WTC11 (cell line): ENCODE measurements around the gene DLX2. TPM values are rescaled to one million over a fixed set of nuclear protein-coding genes. Genes with fewer than 3 reads are reported as not detected.

Source experiments
- ATAC-seq: fragments of 200-7000 bp; cut with Tn5 transposase; 2 replicates; pipeline ENCODE4 v1.10.0; 2021; ENCODE audit warnings: mild to moderate bottlenecking, moderate library complexity
- CTCF ChIA-PET: fragments of 300-600 bp; sonication (Branson Sonifier 250); formaldehyde crosslinking; loops from one replicate; lab custom pipeline; 2021; ENCODE audit warnings: antibody characterized with exemption; lab: Charles Lee
- POLR2A ChIA-PET: fragments of 350-600 bp; sonication (Branson Sonifier 250); formaldehyde crosslinking; loops from one replicate; lab custom pipeline; 2021; ENCODE audit warnings: antibody characterized with exemption; lab: Charles Lee
- DNase-seq: peaks from one replicate; pipeline ENCODE4 v3.0.0; 2021; ENCODE audit warnings: low spot score
- H3K27ac Mint-ChIP-seq: 2 replicates; pipeline ENCODE4 v1.8.0; 2021; ENCODE audit warnings: mixed read lengths
- H3K27me3 Mint-ChIP-seq: 2 replicates; pipeline ENCODE4 v1.8.0; 2021; ENCODE audit warnings: low read depth, mild to moderate bottlenecking, moderate library complexity, mixed read lengths
- H3K36me3 Mint-ChIP-seq: 2 replicates; pipeline ENCODE4 v1.8.0; 2021; ENCODE audit warnings: mixed read lengths
- H3K4me1 Mint-ChIP-seq: 2 replicates; pipeline ENCODE4 v1.8.0; 2022; ENCODE audit warnings: mixed read lengths
- H3K4me3 Mint-ChIP-seq: 2 replicates; pipeline ENCODE4 v1.8.0; 2021; ENCODE audit warnings: mild to moderate bottlenecking, moderate library complexity, mixed read lengths
- H3K9me3 Mint-ChIP-seq: 2 replicates; pipeline ENCODE4 v1.8.0; 2021; ENCODE audit warnings: mixed read lengths
- AFF4 ChIP-seq: sonication (generic); formaldehyde crosslinking; IDR thresholded peaks from 2 replicates; pipeline ENCODE4 v1.8.1; 2023; ENCODE audit warnings: mild to moderate bottlenecking, missing genetic modification reagents, borderline replicate concordance
- CTCF ChIP-seq: fragments of 200-600 bp; IDR thresholded peaks from 2 replicates; pipeline ENCODE4 v1.8.0; 2022; ENCODE audit warnings: antibody characterized with exemption
- ETV6 ChIP-seq: sonication (generic); formaldehyde crosslinking; IDR thresholded peaks from 2 replicates; pipeline ENCODE4 v1.8.1; 2022; ENCODE audit warnings: mild to moderate bottlenecking, missing genetic modification reagents
- FOXP1 ChIP-seq: sonication (generic); formaldehyde crosslinking; IDR thresholded peaks from 2 replicates; pipeline ENCODE4 v1.8.0; 2022; ENCODE audit warnings: missing genetic modification reagents, mild to moderate bottlenecking, moderate library complexity, borderline replicate concordance
- GABPB1 ChIP-seq: sonication (generic); formaldehyde crosslinking; IDR thresholded peaks from 2 replicates; pipeline ENCODE4 v1.8.1; 2023; ENCODE audit warnings: mild to moderate bottlenecking, missing genetic modification reagents
- HMGA2 ChIP-seq: fragments of 250-450 bp; sonication (Bioruptor Pico); IDR thresholded peaks from 2 replicates; pipeline ENCODE4 v1.4.0; 2021; ENCODE audit warnings: mild to moderate bottlenecking, moderate library complexity
- IRF2 ChIP-seq: sonication (generic); formaldehyde crosslinking; IDR thresholded peaks from 2 replicates; pipeline ENCODE4 v1.8.0; 2022; ENCODE audit warnings: low read depth, missing genetic modification reagents, borderline replicate concordance
- MAX ChIP-seq: sonication (generic); formaldehyde crosslinking; IDR thresholded peaks from 2 replicates; pipeline ENCODE4 v1.8.0; 2022; ENCODE audit warnings: mild to moderate bottlenecking, missing genetic modification reagents
- NFYB ChIP-seq: sonication (generic); formaldehyde crosslinking; conservative IDR thresholded peaks from 2 replicates; pipeline ENCODE4 v1.8.0; 2022; ENCODE audit warnings: low read depth, missing genetic modification reagents
- RORB ChIP-seq: fragments of 250-450 bp; sonication (Bioruptor Pico); IDR thresholded peaks from 2 replicates; pipeline ENCODE4 v1.9.0; 2021; ENCODE audit warnings: mild to moderate bottlenecking
- SMAD3 ChIP-seq: sonication (generic); formaldehyde crosslinking; IDR thresholded peaks from 2 replicates; pipeline ENCODE4 v1.8.0; 2022; ENCODE audit warnings: missing genetic modification reagents, mild to moderate bottlenecking, borderline replicate concordance
- SP1 ChIP-seq: sonication (generic); formaldehyde crosslinking; conservative IDR thresholded peaks from 2 replicates; pipeline ENCODE4 v1.8.1; 2022; ENCODE audit warnings: missing genetic modification reagents
- TCF7 ChIP-seq: sonication (generic); formaldehyde crosslinking; IDR thresholded peaks from 2 replicates; pipeline ENCODE4 v1.8.0; 2022; ENCODE audit warnings: mild to moderate bottlenecking, low read depth, missing genetic modification reagents, moderate library complexity
- TP53 ChIP-seq: sonication (generic); formaldehyde crosslinking; IDR thresholded peaks from 2 replicates; pipeline ENCODE4 v1.8.1; 2023; ENCODE audit warnings: mild to moderate bottlenecking, missing genetic modification reagents
- ZNF121 ChIP-seq: sonication (generic); formaldehyde crosslinking; IDR thresholded peaks from 2 replicates; pipeline ENCODE4 v1.8.0; 2023; ENCODE audit warnings: missing genetic modification reagents
- ZNF423 ChIP-seq: fragments of 250-450 bp; sonication (Bioruptor Pico); IDR thresholded peaks from 2 replicates; pipeline ENCODE4 v2.1.2; 2022; ENCODE audit warnings: mild to moderate bottlenecking, moderate library complexity
- total RNA-seq: library from RNA; stranded (reverse); gene quantifications from 3 replicates; pipeline ENCODE4 v1.2.3, GENCODE V29; 2021
- TF ChIP-seq, protein P1 (sequence below): sonication (generic); formaldehyde crosslinking; IDR thresholded peaks from 2 replicates; pipeline ENCODE4 v1.8.0; 2023; ENCODE audit warnings: missing genetic modification reagents, mild to moderate bottlenecking, borderline replicate concordance
- TF ChIP-seq, protein P2 (sequence below): sonication (generic); formaldehyde crosslinking; IDR thresholded peaks from 2 replicates; pipeline ENCODE4 v1.8.1; 2022; ENCODE audit warnings: low read depth, missing genetic modification reagents, borderline replicate concordance

The DLX2 gene
- total RNA-seq, 1 experiment from 2014 or later, result 0.28 TPM

DNA sequence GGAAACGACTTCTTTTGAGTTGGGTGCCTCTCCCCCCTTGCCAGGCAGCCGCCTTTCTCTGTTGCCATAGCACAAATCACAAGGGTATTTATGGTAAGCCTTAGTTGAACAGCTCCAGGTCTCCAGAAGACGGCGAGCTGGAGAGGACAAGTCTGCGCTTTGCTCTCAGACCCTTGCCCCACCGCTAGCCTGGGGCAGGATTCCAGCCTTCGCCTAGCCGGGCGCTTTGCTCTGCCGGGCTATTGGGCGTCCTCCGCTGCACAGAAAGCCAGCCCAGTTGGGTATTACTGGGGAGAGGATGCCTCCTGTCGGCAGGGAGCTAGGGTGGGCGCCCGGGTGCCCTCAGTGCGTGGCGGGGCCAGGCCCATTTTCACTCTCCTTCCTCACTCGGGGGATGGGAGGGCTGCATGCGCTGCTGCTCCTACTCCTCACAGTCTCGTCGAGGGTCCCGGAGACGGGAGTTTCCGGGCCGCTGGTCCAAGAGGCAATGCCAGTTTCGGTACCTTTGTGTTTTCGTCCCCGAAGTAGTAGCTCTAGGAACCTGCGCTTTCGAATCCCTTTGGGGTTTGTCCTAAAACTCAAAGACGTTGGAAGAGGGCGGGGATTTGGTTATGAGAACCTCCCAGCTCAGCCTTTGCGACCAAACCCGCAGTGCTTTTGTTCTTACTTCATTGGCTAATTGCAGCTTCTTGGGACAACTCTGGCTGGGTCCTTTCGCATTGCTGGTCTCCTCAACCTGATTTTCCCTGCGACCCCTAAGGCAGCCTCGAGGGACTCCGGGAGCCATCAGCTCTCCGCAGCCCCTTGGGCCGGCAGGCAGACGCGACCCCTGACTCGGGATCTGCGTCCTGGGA is 3.6 kb upstream of the DLX2 start:
- TF ChIP-seq CTCF (peak; percentile 20; the same call in 1 of the 2 replicates), SMAD3 (CRISPR knock-in tag) (no peak), GABPB1 (CRISPR knock-in tag) (peak; percentile 51), MAX (CRISPR knock-in tag) (peak; percentile 47; the same call in 1 of the 2 replicates), ETV6 (CRISPR knock-in tag) (no peak), FOXP1 (peak; percentile 49; the same call in 1 of the 2 replicates), AFF4 (CRISPR knock-in tag) (no peak)
- TF ChIP-seq, protein P1, sequence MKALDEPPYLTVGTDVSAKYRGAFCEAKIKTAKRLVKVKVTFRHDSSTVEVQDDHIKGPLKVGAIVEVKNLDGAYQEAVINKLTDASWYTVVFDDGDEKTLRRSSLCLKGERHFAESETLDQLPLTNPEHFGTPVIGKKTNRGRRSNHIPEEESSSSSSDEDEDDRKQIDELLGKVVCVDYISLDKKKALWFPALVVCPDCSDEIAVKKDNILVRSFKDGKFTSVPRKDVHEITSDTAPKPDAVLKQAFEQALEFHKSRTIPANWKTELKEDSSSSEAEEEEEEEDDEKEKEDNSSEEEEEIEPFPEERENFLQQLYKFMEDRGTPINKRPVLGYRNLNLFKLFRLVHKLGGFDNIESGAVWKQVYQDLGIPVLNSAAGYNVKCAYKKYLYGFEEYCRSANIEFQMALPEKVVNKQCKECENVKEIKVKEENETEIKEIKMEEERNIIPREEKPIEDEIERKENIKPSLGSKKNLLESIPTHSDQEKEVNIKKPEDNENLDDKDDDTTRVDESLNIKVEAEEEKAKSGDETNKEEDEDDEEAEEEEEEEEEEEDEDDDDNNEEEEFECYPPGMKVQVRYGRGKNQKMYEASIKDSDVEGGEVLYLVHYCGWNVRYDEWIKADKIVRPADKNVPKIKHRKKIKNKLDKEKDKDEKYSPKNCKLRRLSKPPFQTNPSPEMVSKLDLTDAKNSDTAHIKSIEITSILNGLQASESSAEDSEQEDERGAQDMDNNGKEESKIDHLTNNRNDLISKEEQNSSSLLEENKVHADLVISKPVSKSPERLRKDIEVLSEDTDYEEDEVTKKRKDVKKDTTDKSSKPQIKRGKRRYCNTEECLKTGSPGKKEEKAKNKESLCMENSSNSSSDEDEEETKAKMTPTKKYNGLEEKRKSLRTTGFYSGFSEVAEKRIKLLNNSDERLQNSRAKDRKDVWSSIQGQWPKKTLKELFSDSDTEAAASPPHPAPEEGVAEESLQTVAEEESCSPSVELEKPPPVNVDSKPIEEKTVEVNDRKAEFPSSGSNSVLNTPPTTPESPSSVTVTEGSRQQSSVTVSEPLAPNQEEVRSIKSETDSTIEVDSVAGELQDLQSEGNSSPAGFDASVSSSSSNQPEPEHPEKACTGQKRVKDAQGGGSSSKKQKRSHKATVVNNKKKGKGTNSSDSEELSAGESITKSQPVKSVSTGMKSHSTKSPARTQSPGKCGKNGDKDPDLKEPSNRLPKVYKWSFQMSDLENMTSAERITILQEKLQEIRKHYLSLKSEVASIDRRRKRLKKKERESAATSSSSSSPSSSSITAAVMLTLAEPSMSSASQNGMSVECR, result no peak
- no peaks in the 10 kb centered on the region for H3K9me3 Mint-ChIP-seq
- ATAC-seq (peak; percentile 23), DNase-seq (peak; percentile 73)
- POLR2A ChIA-PET, result interaction anchor here (0.5 to 1.5 kb wide), 4 partner anchors 13 to 467 kb away, joined by 3 to 6 read pairs (median 4); partner anchors contain the start of genes DLX1 and HAT1
- no peaks in the 10 kb centered on the region for H3K36me3 Mint-ChIP-seq
- CTCF ChIA-PET, result interaction anchor here (0.6 to 7.1 kb wide), 24 partner anchors 9 to 568 kb away, joined by 3 to 123 read pairs (median 3); partner anchors contain the start of gene DLX1
- peaks cover 47% of the 10 kb centered on the region for H3K4me1 Mint-ChIP-seq
- H3K4me3 Mint-ChIP-seq, result peak overlapping the region; percentile 72
- H3K27me3 Mint-ChIP-seq, result peaks cover 95% of the 10 kb centered on the region
- no peak overlapping the region for H3K27ac Mint-ChIP-seq

DNA sequence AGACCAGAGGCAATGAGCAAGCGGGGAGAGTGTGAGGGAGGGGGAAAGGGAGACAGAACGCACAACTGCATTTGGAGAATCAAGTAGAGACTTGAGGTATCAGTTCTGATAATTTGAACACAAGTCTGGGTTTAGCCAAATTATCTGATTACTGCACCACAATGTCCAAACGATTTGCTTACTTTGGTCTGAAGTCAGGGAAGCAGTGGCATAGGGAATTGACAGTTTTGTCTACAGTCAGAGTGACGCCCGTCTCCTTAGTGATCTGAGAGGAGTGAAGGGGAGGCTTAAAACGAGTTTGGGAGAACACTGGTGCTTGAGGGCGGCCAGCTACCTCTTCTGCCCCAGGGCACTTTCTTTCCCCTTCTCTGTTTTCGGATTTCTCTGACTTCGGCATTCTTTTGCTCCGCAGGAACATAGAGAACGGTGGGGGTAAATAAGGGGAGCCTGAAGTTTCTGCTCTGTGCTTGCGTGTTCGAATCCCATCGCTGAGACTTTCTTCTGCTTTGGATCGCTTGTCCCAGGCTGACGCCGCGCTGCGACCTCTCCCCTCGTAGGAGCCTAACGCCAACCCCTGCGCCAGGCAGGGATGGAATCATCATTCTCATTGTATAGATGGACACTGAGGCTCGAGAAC is 2.9 kb upstream of the DLX2 start:
- CTCF ChIA-PET, result interaction anchor here (1.0 to 7.1 kb wide), 15 partner anchors 9 to 532 kb away, joined by 3 to 123 read pairs (median 9); partner anchors contain the start of gene DLX1
- H3K27me3 Mint-ChIP-seq, result peaks cover 98% of the 10 kb centered on the region
- H3K4me3 Mint-ChIP-seq, result peak overlapping the region; percentile 72
- TF ChIP-seq ZNF423 (CRISPR knock-in tag), result no peak
- TF ChIP-seq, protein P2, sequence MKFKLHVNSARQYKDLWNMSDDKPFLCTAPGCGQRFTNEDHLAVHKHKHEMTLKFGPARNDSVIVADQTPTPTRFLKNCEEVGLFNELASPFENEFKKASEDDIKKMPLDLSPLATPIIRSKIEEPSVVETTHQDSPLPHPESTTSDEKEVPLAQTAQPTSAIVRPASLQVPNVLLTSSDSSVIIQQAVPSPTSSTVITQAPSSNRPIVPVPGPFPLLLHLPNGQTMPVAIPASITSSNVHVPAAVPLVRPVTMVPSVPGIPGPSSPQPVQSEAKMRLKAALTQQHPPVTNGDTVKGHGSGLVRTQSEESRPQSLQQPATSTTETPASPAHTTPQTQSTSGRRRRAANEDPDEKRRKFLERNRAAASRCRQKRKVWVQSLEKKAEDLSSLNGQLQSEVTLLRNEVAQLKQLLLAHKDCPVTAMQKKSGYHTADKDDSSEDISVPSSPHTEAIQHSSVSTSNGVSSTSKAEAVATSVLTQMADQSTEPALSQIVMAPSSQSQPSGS, result no peak
- TF ChIP-seq RORB, result no peak
- no peak for TF ChIP-seq TP53
- TF ChIP-seq SP1 (CRISPR knock-in tag), result no peak
- no peak for TF ChIP-seq IRF2
- TF ChIP-seq HMGA2 (CRISPR knock-in tag), result no peak
- no peak for TF ChIP-seq NFYB (CRISPR knock-in tag)
- no peak for TF ChIP-seq TCF7 (CRISPR knock-in tag)
- TF ChIP-seq ZNF121, result no peak

More for the DNA sequence above, 2.9 kb upstream of the DLX2 start:
- Mint-ChIP-seq H3K9me3 (no peaks in the 10 kb centered on the region), H3K36me3 (no peaks in the 10 kb centered on the region), H3K4me1 (peaks cover 53% of the 10 kb centered on the region), H3K27ac (no peak overlapping the region)
- DNase-seq, result no peak
- POLR2A ChIA-PET, result interaction anchor here (0.5 to 1.5 kb wide), 2 partner anchors 12 to 183 kb away, joined by 4 to 6 read pairs; partner anchors contain the start of gene HAT1
- ATAC-seq, result no peak
